ENCODE results near the gene MSL3B.
"Not testable (repeated sequence)": the region's sequence is repeated elsewhere in the genome, so short reads cannot be mapped to it uniquely, and the experiment has no call there.

MSL3B gene

DNA sequence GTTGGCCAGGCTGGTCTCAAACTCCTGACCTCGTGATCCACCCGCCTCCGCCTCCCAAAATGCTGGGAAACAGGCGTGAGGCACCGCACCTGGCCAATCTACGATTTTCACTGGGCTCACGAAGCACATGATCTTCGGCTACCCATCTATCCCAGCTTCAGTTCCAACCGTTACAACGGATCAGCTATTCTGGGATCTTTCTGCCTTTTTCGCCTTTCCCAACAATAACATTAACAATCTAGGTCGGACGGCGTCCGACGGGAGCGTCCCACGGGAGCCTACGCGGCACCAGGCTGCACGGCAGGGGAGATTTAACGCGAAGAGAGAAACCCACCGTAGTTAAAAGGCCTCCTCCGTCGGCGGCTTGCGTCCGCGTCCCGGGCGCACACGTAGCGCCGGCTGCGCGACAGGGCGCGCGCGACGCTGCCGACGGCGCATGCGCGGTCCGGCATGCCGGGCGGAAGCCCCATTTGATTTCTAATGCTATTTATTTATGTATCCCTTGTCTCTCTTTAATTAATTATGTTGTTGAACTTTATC lies at the start of gene MSL3B:
Gene MSL3B (minus strand): TSS at position 394 of the 540 bp plus-strand sequence.
- peak; percentile 55 for DNase-seq

DNA sequence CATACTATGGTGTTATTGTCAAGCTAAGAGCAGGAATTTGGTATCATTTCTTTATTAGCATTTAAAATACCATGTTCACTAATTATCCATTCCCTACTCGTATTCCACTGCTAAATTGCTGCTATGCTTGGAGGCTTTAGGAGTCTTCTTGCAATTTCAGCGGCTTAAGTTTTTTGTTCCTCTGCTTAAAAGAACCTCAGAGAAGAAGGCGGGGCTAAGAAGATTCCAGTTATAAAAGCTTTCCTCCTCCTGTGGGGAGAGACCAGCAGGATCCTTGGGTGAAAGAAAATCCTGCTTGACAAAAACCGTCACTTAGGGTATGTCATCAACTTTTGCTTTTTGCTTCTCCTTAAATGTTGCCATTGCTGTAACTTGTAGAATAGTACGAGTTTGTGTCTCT lies 48.9 kb upstream of the MSL3B start, which contains the start of gene TRPM8:
Gene TRPM8 (plus strand): TSS at position 258 of the 400 bp plus-strand sequence. CDS start 9,165 bp downstream, outside the sequence.
- no peak for DNase-seq

DNA sequence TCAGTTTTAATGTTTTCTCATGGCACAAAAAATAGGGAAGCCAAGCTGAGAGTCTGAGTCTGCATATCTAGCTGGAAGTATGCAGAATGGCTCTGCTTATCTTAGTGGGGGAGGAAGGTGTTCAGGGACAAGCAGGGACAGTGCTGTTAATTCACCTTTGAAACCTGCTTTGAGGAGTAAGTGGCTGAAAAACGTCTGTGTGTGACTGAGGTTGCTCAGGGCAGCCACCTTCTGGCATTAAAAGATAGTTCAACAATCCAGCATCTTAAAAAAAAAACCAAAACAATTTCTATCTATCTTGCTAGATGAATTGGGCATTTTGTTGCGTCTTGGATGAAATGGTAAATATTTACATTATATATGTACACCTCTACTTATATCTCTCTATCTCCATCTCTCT lies 46.9 kb upstream of the MSL3B start:
- DNase-seq, result no peak

DNA sequence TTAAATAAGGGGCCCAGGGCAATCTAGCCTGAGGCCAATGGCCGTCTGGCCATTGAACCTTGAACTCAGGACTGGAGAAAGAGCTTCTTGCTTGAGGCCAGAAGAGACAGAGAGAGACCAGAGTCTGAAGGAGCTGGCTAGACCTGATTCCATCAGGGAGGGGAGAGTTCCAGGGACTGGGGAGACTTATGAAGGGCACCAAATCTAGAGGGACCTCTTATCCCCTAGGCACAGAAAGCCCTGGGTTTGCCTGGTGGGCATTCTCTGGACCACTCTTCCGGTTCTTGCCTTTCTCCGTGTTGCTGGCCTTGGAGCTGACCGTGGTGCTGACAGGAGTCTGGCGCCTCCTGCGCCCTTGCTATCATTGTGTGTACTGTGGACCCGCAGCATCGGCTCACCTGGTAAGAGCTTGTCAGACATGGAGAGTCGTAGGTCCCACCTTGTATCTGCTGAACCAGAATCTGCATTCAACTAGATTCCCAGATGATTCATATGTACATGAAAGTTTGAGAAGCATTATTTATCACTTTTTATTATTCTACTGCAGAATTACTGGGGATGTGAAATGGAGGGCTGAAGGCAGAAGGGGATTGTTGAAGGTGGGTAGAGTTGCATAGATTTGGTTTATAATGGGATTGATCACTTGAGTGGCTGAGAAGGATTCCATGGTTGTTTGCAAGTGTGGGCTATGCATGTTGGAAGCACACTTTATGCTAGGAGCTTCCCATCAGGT lies 44.7 kb upstream of the MSL3B start:
- DNase-seq, result peak; percentile 59

DNA sequence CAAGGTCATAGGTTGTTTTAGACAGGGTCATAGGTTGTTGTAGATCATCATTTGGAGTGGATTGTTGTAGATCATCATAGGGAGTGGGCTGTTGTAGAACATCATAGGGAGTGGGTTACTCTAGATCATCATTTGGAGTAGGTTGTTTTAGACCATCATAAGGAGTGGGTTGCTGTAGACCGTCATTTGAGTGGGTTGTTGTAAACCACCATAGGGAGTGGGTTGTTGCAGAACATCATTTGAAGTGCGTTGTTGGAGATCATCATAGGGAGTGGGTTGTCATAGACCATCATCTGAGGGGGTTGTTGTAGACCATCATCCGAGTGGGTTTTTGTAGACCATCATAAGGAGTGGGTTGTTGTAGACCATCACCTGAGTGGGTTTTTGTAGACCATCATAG lies 39.4 kb upstream of the MSL3B start:
- DNase-seq, result no peak

DNA sequence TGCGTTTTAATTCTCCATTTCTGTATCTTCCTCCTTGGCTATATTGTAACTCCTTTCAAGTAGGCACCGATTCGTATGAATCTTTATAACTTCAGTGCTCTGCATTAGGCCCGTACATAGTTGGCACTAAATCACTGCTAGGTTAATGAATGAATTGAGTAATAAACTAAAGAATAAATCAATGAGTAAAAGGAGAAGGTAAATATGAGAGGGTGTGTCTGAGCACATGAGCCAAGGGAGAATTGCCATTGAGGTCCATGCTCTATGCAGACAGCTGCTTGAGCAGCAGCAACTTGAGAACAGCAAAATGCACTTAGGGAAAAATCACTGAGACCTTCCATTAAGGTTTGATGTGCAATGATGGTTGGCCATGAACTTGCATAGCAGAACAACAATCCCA lies 37.8 kb upstream of the MSL3B start:
- no peak for DNase-seq

DNA sequence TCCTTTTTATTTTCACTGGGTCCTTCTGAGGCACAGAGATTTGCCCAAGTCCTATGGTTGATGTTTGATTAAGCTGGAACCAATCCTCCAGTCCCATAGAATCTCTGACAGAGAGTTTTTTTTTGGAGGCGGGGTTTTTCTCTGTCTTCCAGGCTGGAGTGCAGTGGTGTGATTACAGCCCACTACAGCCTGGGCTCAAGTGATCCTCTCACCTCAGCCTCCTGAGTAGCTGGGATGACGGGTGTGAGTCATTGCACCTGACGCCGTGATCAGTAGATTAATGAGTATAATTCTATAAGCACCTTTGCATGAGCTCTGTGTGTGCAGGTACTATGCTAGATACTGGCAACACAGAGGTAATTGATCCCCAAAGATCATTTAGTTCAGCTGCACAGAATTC lies 33.7 kb upstream of the MSL3B start:
- DNase-seq, result no peak

DNA sequence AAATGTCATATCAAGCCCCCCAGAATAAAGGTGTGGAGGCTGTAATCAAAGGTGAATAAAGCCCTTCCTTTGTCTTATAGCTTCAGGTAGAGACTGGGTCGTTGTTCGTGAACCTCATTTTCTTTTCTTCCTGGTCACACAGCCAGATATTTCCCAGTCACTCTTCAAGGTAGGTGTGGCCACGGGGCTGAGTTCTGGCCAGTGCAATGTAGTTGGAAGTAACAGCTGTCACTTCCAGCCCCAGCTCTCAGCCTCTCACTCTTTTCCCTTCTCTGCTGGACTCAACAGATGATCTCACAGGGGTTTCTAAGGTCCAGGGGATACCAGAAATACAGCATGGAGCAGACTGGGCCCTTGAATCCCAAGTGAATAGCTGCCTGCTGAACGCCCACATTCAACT lies 33.2 kb upstream of the MSL3B start:
- DNase-seq, result no peak

DNA sequence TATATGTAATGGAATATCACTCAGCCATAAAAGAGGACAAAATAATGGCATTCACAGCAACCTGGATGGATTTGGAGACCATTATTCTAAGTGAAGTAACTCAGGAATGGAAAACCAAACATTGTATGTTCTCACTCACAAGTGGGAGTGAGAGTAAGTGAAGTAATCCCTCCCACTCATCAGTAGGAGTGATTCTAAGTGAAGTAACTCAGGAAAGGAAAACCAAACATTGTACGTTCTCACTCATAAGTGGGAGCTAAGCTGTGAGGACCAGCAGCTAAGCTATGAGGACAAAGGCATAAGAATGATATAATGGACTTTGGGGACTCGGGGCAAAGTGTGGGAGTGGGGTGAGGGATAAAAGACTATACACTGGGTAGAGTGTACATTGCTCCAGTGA lies 28.1 kb upstream of the MSL3B start:
- DNase-seq, result not testable (repeated sequence)

DNA sequence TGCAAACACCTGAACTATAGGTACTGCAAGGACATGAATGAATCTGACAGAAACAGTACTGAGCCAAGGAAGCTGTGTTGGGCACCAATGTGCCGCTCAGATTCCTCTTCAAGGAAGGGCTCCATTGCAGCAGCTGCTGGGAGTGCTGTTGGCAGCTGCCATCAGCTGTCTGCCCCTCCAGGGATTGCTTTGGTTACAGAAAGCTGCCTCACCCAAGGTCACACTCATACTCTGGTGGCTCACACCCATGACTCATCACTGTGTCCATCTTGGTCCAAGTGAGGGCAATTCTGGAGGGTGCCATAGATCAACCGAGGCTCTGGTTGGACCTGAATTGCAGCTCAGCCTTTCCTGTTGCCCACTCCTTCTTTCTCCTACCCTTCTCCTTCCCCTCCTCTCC lies 24.6 kb upstream of the MSL3B start:
- no peak for DNase-seq

DNA sequence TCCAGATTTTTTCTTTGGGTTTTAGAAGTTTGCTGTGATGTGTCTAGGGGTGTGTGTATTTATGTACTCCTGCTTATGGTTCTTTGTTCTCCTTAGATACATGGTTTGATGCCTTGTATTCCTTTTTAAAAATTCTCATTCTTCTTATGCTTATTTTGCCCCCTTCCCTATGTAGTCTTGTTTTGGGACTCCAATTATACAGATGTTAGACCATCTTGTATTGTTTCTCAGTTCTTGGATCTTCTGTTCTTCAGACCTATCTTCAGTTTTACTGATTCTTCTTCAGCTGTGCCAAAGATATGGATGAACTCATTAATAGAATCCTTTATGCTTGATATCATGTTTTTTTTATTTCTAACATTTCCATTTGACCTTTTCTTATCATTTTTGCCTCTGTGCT lies 14.2 kb upstream of the MSL3B start:
- DNase-seq, result no peak

DNA sequence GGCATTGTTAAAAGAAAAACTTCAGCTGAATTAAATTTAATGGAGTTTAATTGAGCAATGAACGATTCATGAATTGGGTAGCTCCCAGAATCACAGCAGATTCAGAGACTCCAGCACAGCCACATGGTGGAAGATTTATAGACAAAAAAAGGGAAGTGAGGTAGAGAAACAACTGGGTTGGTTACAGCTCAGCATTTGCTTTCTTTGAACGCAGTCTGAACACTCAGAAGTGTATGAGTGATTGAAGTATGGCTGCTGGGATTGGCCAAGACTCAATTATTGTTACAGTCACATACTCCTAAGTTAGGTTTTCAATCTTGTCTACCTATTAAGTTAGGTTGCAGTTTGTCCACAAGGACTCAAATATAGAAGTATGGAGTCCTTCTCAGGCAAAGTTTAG lies 3.9 kb upstream of the MSL3B start:
- not testable (repeated sequence) for DNase-seq

DNA sequence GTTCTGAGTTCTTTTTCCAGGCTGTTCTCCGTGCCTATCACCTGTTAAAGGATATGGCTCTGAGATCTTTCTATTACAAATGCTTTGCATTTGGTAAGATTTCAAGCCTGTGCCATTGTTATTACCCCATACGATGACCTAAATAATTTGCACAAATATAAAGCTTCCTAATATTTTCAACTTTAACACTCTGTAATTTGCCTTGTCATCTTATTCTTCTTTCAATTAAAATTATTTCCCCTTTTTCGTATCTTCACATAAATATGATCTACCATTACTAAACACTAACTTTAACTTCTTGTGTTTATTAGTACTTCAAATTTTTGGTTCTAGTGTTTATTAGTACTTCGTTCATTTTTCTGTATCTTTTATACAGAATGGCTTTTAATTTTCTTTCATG lies 3.2 kb upstream of the MSL3B start:
- no peak for DNase-seq

DNA sequence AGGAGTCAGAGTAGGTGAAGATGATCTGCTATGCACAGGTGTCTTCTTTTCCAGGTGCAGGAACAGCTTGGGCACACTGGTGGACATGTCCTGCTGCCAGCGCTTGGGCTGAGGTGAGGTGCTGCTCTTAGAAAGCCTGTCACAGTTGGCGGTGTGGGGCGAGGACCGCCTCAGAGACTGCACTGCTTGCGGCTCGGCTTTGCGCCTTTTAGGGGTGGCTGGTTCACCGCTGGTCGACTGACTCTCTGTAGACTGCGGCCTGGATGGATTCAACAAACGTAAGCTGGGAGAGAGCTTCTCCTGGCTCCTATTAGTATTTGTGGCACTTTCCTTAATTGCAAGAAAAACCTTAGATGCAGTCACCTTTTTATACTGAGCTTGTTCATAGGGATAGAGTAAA lies 1.7 kb downstream of the MSL3B start:
- DNase-seq, result no peak

DNA sequence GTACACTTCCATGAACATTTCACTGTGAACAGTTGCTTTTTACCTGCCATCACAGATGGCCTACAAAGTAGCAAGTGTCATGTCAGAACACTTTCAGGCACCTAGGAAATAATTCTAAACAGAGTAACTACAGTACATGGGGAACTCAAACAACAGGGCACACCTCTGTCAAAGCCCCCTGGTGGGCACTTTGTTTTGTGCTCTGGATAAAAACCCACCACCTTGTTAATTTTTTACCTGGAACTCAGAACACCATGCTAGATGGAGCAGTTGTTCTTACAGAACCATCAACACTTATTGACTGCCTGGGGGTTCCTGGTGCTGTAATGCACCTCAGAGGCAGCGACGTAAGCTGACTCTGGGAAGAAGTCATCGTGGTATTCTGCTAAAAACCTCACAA lies 2.3 kb downstream of the MSL3B start:
- DNase-seq, result no peak

DNA sequence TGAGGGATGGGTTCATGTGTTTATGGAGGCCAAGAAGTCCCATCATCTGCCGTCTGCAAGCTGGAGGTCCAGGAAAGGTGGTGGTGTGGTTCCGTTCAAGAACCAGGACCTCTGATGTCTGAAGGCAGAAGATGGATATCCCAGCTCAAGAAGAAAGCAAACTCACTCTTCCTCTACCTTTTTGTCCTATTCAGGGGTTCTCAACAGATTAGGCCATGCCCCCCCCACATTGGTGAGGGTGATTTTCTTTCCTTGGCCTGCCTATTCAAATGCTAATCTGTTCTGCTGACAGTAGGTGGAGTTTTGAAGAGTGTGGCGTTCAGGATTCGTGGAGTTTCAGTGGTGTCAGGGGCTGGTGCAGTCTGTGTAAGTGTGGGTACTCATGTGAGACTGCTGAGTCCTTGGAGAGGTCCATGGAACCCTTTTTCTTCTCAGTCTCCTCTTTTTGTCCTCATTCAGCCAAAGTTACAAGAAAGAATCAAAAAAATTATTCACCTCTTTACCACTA lies 5.9 kb downstream of the MSL3B start:
- DNase-seq, result no peak

DNA sequence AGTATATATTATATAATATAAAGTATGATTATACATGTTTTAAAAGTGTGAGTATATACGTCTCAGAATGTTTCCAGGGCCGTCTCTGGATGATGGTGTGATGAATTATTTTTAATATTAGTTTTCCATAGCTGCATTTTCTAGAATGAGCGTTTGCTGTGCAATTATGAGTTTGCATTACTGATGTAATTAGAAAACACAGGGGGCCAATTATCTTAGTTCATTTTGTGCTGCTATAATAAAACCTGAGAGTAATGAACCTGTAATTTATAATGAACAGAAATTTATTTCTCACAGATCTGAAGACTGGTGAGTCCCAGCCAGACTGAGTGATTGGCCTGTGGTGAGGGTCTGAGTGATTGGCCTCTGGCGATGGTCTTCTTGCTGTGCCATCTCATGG lies 9.9 kb downstream of the MSL3B start:
- no peak for DNase-seq

DNA sequence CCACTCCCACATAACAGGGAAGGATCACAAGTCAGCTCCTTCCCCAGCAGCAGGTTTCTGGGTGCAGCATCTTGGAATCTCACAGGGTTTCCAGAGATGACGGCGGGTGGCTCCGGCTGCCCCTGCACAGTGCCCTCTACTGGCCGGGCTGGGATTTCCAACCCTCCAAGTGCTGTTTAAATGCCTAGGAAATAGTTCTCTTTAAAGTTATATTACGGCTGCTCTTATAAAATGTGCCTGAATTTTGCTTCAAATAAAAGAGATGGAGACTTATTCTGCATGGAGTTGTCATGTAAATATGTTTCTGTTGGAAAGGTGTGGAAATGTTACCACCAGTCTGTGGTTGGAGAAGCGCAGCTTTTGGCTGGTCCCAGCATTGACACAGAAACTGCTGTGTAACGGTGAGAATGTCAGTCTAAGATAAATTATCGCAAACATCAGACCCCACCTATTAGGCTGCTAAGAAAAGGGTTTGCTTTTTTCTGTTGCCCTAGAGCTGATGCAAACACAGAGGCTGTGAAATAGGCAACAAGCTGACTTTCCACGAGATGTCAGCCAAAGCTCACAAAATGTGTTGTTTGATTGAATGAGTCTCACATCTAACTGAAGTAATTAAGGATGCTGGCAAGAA lies 10.6 kb downstream of the MSL3B start:
- DNase-seq, result no peak

DNA sequence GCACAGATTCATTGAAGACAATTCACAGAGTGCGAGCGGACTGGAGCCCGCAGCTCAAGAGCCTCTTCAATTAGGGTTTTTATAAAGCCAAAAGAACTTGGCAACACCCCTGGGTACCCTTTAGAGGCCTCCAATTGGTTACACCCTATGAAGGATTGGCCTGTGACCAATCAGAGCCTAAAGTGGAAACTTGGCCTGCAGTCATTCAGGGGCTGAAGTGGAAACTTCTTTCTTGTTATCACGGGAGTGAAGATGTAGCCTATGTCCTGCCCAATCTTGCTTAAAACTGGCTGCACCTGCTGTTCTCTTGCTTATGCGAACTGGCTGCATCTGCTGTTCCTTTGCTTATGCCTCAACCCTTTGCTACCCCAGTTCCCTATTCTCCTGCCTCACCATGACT lies 12.0 kb downstream of the MSL3B start:
- DNase-seq, result no peak

DNA sequence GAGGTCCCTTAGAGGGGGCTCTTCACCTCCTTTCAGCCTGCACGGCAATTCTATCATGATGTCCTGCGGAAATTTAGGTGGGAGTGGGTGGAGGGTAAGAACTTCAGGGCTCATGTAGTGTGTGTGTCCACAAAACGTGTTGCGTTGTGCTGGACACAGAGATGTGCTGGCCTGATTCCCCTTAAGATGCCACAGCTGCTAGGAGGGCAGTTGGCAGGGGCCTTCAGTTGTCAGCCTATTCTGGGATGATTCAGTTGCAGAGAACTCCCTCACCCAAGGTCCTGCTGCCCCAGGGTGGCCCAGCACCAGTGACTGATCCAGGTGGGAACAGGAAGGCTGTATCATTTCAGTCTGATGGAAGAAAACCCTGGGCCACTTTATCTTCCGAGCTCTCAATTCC lies 12.8 kb downstream of the MSL3B start:
- no peak for DNase-seq

DNA sequence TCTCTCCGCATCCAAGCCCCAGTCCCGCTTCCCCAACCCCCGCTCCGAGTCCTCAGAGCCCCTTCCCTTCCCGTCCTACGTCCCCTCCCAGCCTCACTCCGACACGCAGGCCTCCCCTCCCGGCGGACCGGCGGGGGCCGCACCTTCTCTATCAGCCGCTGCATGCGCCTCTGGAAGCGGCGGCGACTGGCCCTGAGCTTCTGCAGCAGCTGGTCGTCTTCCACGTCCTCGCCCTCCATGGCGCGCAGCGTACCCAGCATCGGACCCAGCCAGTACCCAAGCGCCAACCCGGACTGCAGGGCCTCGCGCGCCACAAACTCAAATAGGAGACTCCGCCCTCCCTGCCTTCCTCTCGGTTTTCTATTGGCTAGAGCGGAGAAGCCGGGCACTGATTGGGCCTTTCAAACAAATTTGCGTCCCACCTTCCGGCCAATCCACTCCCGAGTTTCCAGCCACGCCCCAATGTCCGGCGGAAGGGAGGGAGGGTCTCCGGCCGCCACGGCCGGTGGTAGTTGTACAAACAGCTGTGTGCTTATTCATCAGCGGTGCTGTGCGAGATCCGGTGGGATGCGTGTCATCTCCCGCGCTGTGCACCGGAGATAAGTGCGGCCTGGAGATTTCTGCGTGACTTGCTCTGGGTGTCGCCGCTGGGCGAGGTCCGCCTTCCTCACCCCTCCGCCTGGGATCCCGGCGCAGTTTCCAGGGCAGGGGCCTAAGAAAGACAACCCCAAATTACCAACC lies 13.8 kb downstream of the MSL3B start, which contains the start of gene HJURP:
Gene HJURP (minus strand): TSS at position 295 of the 741 bp plus-strand sequence. CDS start 35 bp downstream, at position 260.
- DNase-seq, result peak; percentile 94

DNA sequence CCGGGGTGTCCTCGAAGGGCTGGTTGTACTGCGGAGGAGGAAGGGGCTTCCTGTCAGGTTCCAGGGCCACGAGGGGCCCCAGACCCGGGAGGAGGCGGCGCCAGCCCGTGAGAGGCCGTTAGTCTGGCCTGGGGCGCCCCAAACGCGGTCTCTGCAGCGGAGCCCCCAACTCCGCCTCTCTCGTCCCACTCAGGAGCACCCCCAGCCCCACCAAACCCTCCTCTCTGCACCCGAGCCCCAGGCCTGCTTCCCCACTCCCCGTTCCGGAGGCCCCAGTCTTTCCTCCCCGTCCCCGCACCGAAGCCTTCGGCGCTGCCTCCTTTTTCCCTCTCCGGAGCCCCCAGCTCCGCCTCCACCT lies 14.3 kb downstream of the MSL3B start:
- DNase-seq, result no peak

DNA sequence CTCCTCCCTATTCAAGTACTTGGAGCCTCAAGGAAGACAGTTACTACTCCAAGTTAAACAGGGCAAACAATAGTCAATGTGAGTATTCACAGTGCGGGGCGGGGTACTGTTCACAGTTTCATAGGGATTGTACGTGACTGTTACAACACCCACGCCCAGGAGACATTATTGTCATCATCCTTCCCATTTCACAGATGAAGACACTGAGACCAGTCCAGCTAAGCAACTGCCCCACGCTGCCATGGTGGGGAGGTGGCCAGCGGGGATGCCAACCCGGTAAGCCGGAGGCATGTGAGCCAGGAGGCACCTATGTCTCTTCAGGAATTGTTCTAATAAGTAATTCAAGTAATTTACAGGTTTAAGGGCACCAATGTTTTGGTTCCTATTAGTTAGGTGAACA lies 14.8 kb downstream of the MSL3B start:
- no peak for DNase-seq

Data from right forelimb (tissue), 1 donor.